ENCODE measurements around the gene TACC2. TPM values are rescaled to one million over a fixed set of nuclear protein-coding genes. Genes with fewer than 3 reads are reported as not detected.
A peak's percentile ranks its signal among the peaks of the same experiment; 100 is the strongest.

Gene TACC2
- total and polyA plus RNA-seq, 2 experiments from 2014 or later = 30.8 to 35.9 TPM

DNA sequence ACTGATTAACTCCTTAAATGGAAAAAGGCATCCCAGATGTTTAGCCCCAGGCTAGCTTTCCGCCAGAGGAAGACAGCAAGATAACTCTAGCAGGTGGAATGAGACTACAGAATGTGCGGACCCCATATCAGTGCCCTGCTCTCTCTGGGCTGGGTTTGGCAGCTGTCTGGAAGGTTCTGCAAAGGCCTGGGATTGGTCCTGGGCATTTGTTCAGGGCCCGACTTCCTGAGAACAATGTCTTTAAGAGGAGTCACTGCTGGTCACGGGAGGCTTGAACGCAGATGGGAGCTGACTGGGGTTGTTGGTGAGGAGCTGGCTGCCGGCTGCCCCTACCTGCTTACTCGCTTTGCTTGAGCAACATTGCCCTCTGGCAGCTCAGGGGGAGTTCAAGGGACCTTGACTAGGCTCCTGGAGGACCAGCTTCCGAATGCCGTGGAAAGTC, 151.5 kb downstream of the TACC2 start:
- H4K20me1 ChIP-seq (replicated peaks; ENCODE audit: insufficient read depth) = no peaks in the 10 kb centered on the region
- TF ChIP-seq JUNB (IDR thresholded peaks at IDR 0.05; ENCODE audit: unreplicated experiment) (no peak), CTCF (conservative IDR thresholded peaks at IDR 0.05; ENCODE audit: low read depth in 2 of 2) (peak in 1 of 2 experiments; percentile 39; a peak in 2 of 4 replicates), ZNF331 (CRISPR knock-in tag; IDR thresholded peaks at IDR 0.05; ENCODE audit: low read depth) (no peak), EZH2phosphoT487 (IDR thresholded peaks at IDR 0.05; ENCODE audit: unreplicated experiment) (no peak), CREB1 (CRISPR knock-in tag; IDR thresholded peaks at IDR 0.05; ENCODE audit: low read depth) (no peak), EZH2 (IDR thresholded peaks at IDR 0.05; ENCODE audit: low read depth, unreplicated experiment) (no peak)
- H3K36me3 ChIP-seq (ENCODE audit: insufficient read depth) = peaks cover 5% of the 10 kb centered on the region; the same call in 1 of the 2 replicates
- peaks cover 36% of the 10 kb centered on the region for H3K36me3 Mint-ChIP-seq (ENCODE audit: low read depth)
- H3K9me2 ChIP-seq (ENCODE audit: insufficient read depth) = no peaks in the 10 kb centered on the region
- H3K4me1 ChIP-seq (ENCODE audit: insufficient read depth) = no peaks in the 10 kb centered on the region; the same call in 1 of the 2 replicates
- H2AFZ ChIP-seq = no peak overlapping the region
- H3K4me3 Mint-ChIP-seq = no peak overlapping the region
- DNase-seq (ENCODE audit: low spot score) = no peak
- no peak overlapping the region for H3K4me2 ChIP-seq
- no peaks in the 10 kb centered on the region for H3F3A ChIP-seq (replicated peaks; ENCODE audit: low read depth)
- peak overlapping the region; percentile 83; the same call in 1 of the 2 replicates for H3K27ac Mint-ChIP-seq
- H3K9me3 Mint-ChIP-seq = peaks cover 9% of the 10 kb centered on the region
- peak overlapping the region; percentile 52; the same call in 1 of the 2 replicates for H3K27ac ChIP-seq (ENCODE audit: low read depth)
- H3K27me3 Mint-ChIP-seq (ENCODE audit: insufficient read depth, low read depth, poor library complexity) = peaks cover 2% of the 10 kb centered on the region
- peak; percentile 19; the same call in 2 of the 3 replicates for ATAC-seq
- peaks cover 3% of the 10 kb centered on the region; the same call in 1 of the 2 replicates for H3K79me2 ChIP-seq (replicated peaks; ENCODE audit: insufficient read depth)
- no peak overlapping the region for H3K4me3 ChIP-seq
- H3K4me1 Mint-ChIP-seq = peaks cover 18% of the 10 kb centered on the region
- H3K27me3 ChIP-seq (ENCODE audit: insufficient read depth) = no peaks in the 10 kb centered on the region

GRCh38 chr10:122140941-122141623, 152.1 kb downstream of the TACC2 start:
- Histone ChIP-seq H3K79me2 (replicated peaks; ENCODE audit: insufficient read depth) (peaks cover 3% of the 10 kb centered on the region; the same call in 1 of the 2 replicates), H3K4me1 (ENCODE audit: insufficient read depth) (no peaks in the 10 kb centered on the region; the same call in 1 of the 2 replicates), H2AFZ (no peak overlapping the region), H3K4me2 (no peak overlapping the region), H3K9me2 (ENCODE audit: insufficient read depth) (no peaks in the 10 kb centered on the region), H4K20me1 (replicated peaks; ENCODE audit: insufficient read depth) (no peaks in the 10 kb centered on the region), H3K36me3 (ENCODE audit: insufficient read depth) (peaks cover 5% of the 10 kb centered on the region; the same call in 1 of the 2 replicates), H3K27me3 (ENCODE audit: insufficient read depth) (no peaks in the 10 kb centered on the region), H3F3A (replicated peaks; ENCODE audit: low read depth) (no peaks in the 10 kb centered on the region), H3K27ac (ENCODE audit: low read depth) (peak overlapping the region; percentile 52; the same call in 1 of the 2 replicates), H3K4me3 (no peak overlapping the region)
- DNase-seq (ENCODE audit: low spot score) = no peak
- no peak for ATAC-seq
- Mint-ChIP-seq H3K27me3 (ENCODE audit: insufficient read depth, low read depth, poor library complexity) (peaks cover 2% of the 10 kb centered on the region), H3K9me3 (peaks cover 12% of the 10 kb centered on the region), H3K4me3 (no peak overlapping the region), H3K4me1 (peaks cover 18% of the 10 kb centered on the region), H3K36me3 (ENCODE audit: low read depth) (peaks cover 36% of the 10 kb centered on the region), H3K27ac (peak overlapping the region; percentile 83; the same call in 1 of the 2 replicates)
- TF ChIP-seq ZNF462 (CRISPR knock-in tag; IDR thresholded peaks at IDR 0.05) = no peak
- no peak for TF ChIP-seq POLR2AphosphoS5 (IDR thresholded peaks at IDR 0.05; ENCODE audit: low read depth)
- TF ChIP-seq, protein P1, sequence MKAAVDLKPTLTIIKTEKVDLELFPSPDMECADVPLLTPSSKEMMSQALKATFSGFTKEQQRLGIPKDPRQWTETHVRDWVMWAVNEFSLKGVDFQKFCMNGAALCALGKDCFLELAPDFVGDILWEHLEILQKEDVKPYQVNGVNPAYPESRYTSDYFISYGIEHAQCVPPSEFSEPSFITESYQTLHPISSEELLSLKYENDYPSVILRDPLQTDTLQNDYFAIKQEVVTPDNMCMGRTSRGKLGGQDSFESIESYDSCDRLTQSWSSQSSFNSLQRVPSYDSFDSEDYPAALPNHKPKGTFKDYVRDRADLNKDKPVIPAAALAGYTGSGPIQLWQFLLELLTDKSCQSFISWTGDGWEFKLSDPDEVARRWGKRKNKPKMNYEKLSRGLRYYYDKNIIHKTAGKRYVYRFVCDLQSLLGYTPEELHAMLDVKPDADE (IDR thresholded peaks at IDR 0.05) = no peak
- no peak for TF ChIP-seq CREB1 (CRISPR knock-in tag; IDR thresholded peaks at IDR 0.05; ENCODE audit: low read depth)
- no peak for TF ChIP-seq ZNF331 (CRISPR knock-in tag; IDR thresholded peaks at IDR 0.05; ENCODE audit: low read depth)
- TF ChIP-seq STAT1 (IDR thresholded peaks at IDR 0.05; ENCODE audit: unreplicated experiment) = no peak
- no peak for TF ChIP-seq JUNB (IDR thresholded peaks at IDR 0.05; ENCODE audit: unreplicated experiment)
- TF ChIP-seq EZH2 (IDR thresholded peaks at IDR 0.05; ENCODE audit: low read depth, unreplicated experiment) = no peak
- TF ChIP-seq NANOG (IDR thresholded peaks at IDR 0.05; ENCODE audit: borderline replicate concordance) = no peak
